GM18517 (cell line): ENCODE measurements around the gene SYTL3.

Experiments
- ATAC-seq: cut with Tn5 transposase; IDR thresholded peaks from one replicate; pipeline ENCODE4 v1.9.1; 2021; ENCODE audit warnings: mild to moderate bottlenecking, moderate library complexity; ENCODE audit not compliant: unreplicated experiment

SYTL3 gene

GRCh38 chr6:158717341-158718330 lies 67.8 kb downstream of the SYTL3 start:
- peak; percentile 74 for ATAC-seq

- ATAC-seq, result no peak
Measured at GRCh38 chr6:158718461-158719046, 68.7 kb downstream of the SYTL3 start.

GRCh38 chr6:158722176-158722729 lies 72.4 kb downstream of the SYTL3 start:
- ATAC-seq, result no peak

- no peak for ATAC-seq
Measured at GRCh38 chr6:158725704-158726103, 75.8 kb downstream of the SYTL3 start.

GRCh38 chr6:158729906-158730540 lies 80.2 kb downstream of the SYTL3 start:
- ATAC-seq, result no peak

- no peak for ATAC-seq
Measured at GRCh38 chr6:158730541-158730907, 80.7 kb downstream of the SYTL3 start.

- no peak for ATAC-seq
Measured at GRCh38 chr6:158735009-158735408, 85.2 kb downstream of the SYTL3 start.

GRCh38 chr6:158737082-158737709 lies 87.3 kb downstream of the SYTL3 start:
- ATAC-seq, result no peak

- no peak for ATAC-seq
Measured at GRCh38 chr6:158737710-158738615, 88.1 kb downstream of the SYTL3 start.

- no peak for ATAC-seq
Measured at GRCh38 chr6:158739673-158740072, 89.8 kb downstream of the SYTL3 start.

- no peak for ATAC-seq
Measured at GRCh38 chr6:158743033-158743651, 93.3 kb downstream of the SYTL3 start.

- no peak for ATAC-seq
Measured at GRCh38 chr6:158744986-158745430, 95.2 kb downstream of the SYTL3 start.

- ATAC-seq, result no peak
Measured at GRCh38 chr6:158751224-158751623, 101.4 kb downstream of the SYTL3 start.

GRCh38 chr6:158751921-158752320 lies 102.1 kb downstream of the SYTL3 start:
- no peak for ATAC-seq

GRCh38 chr6:158752613-158753012 lies 102.8 kb downstream of the SYTL3 start:
- ATAC-seq, result no peak

GRCh38 chr6:158753811-158754210 lies 104.0 kb downstream of the SYTL3 start:
- no peak for ATAC-seq

- ATAC-seq, result no peak
Measured at GRCh38 chr6:158754738-158755137, 104.9 kb downstream of the SYTL3 start.

GRCh38 chr6:158755636-158756035 lies 105.8 kb downstream of the SYTL3 start:
- ATAC-seq, result no peak

- ATAC-seq, result no peak
Measured at GRCh38 chr6:158756126-158756525, 106.3 kb downstream of the SYTL3 start.
